T-helper 1 cell (primary cell): ENCODE measurements around the gene PSMB2.
A peak's percentile ranks its signal among the peaks of the same experiment; 100 is the strongest.
"Not testable (repeated sequence)": the region's sequence is repeated elsewhere in the genome, so short reads cannot be mapped to it uniquely, and the experiment has no call there.

Source experiments
- DNase-seq, 5 donors: peaks; one replicate each; pipeline ENCODE4 v3.0.0-alpha.2; 2012 to 2020

Gene PSMB2

GRCh38 chr1:35591211-35591610 is 50.1 kb downstream of the PSMB2 start:
- DNase-seq: no peak

DNA sequence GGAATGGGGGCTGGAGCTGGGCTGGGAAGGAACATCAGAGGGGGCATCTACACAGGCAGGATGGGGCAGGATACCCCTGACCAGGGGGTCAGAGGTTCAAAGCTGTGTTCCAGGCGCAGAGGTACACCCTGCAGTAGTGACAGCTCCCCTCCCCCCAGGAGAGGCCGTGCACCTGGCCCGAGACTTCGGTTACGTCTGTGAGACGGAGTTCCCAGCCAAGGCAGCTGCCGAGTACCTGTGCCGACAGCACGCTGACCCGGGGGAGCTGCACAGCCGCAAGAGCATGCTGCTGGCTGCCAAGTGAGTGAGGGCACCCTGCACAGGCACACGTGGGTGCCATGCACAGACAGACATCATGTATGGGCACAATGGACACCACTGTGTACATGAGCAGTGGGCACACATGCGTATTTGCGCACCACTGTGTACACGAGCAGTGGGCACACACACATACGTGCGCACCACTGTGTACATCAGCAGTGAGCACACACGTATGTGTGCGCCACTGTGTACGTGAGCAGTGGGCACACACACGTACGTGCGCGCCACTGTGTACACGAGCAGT is 50.8 kb downstream of the PSMB2 start:
- no peak for DNase-seq

DNA sequence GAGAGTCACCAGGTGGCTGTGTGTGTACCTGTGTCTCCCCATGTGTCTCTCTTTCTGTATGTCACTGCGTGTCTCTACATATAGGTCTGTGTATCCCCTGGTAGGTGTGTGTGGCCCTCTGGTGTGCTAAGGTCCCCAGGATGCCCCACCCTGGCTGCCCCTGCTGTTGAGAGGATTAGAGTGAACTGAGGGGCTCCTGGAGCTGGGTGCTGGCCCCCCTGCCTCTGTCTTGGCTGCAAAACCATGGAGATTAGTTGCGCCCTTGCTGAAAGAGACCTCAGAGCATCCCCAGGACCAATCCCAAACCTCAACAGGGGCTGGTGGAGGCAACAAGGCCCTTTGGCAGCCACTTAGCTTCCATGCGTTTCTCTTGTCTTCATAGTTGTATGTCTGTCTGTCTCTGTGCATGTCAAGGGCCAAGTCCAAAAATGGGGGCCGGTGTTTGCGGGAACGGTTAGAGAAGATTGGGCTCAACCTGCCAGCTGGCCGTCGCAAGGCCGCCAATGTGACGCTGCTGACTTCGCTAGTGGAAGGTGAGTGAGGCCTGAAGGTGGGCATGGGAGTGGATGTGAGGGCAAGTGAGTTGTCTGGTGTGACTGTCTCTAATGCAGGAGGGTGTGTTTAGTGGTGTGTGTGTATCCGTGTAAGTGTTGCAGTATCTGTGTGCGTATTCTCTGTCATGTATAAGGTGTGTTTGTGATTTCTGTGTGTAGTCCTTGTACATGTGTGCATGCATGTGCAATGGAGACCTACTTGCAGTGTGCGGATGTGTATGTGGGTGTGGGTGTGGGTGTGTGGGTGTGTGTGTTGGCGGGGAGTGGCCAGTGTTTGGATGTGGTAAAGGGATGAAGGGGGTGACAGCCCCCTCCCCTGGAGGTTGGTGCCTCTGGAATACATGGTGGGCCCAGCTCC is 51.6 kb downstream of the PSMB2 start:
- no peak for DNase-seq

GRCh38 chr1:35588197-35588910 is 53.0 kb downstream of the PSMB2 start:
- DNase-seq: no peak

- DNase-seq: no peak
These were observed 53.6 kb downstream of the PSMB2 start for GRCh38 chr1:35587736-35588135.

GRCh38 chr1:35586808-35587207 is 54.5 kb downstream of the PSMB2 start:
- DNase-seq: no peak

DNA sequence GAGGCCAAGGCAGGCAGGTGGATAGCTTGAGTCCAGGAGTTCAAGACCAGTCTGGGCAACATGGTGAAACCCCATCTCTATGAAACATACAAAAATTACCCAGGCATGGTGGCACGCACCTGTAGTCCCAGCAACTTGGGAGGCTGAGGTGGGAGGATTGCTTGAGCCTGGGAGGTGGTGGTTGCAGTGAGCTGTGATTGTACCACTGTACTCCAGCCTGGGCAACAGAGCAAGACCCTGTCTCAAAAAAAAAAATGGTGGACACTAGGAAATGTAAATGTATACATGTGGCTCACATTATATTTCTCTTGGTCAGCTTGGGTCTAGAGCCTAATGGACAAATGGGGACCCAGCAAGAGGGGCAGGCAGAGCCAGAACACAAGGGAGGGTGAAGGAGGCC is 55.5 kb downstream of the PSMB2 start:
- DNase-seq: not testable (repeated sequence)

GRCh38 chr1:35585281-35585680 is 56.0 kb downstream of the PSMB2 start:
- no peak for DNase-seq

GRCh38 chr1:35581621-35582020 is 59.7 kb downstream of the PSMB2 start:
- DNase-seq: not testable (repeated sequence)

DNA sequence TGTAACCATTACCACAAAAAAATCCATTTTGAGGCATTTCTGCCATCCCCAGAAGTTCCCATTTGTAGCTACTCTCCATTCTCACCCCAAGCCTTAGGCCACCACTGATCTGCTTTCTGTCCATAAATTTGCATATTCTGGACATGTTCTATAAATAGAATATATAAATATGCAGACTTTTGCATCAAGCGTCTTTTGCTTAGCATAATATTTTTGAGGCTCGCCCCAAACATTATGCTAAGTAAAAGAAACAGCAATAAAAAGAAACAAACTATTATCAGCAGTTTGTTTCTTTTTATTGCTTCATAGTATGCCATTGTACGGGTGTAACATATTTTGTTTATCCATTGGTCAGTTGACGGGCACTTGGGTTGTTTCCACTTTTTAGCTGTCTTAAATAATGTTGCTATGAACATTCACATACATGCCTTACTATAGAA is 60.4 kb downstream of the PSMB2 start:
- DNase-seq: no peak

DNA sequence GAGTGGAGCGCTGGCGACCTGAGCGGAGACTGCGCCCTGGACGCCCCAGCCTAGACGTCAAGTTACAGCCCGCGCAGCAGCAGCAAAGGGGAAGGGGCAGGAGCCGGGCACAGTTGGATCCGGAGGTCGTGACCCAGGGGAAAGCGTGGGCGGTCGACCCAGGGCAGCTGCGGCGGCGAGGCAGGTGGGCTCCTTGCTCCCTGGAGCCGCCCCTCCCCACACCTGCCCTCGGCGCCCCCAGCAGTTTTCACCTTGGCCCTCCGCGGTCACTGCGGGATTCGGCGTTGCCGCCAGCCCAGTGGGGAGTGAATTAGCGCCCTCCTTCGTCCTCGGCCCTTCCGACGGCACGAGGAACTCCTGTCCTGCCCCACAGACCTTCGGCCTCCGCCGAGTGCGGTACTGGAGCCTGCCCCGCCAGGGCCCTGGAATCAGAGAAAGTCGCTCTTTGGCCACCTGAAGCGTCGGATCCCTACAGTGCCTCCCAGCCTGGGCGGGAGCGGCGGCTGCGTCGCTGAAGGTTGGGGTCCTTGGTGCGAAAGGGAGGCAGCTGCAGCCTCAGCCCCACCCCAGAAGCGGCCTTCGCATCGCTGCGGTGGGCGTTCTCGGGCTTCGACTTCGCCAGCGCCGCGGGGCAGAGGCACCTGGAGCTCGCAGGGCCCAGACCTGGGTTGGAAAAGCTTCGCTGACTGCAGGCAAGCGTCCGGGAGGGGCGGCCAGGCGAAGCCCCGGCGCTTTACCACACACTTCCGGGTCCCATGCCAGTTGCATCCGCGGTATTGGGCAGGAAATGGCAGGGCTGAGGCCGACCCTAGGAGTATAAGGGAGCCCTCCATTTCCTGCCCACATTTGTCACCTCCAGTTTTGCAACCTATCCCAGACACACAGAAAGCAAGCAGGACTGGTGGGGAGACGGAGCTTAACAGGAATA is 64.0 kb downstream of the PSMB2 start:
- peak in 4 of 5 donors; percentile 41 to 84 (median 45) for DNase-seq

- not testable (repeated sequence) for DNase-seq
These were observed 64.6 kb downstream of the PSMB2 start for GRCh38 chr1:35576766-35577070.

DNA sequence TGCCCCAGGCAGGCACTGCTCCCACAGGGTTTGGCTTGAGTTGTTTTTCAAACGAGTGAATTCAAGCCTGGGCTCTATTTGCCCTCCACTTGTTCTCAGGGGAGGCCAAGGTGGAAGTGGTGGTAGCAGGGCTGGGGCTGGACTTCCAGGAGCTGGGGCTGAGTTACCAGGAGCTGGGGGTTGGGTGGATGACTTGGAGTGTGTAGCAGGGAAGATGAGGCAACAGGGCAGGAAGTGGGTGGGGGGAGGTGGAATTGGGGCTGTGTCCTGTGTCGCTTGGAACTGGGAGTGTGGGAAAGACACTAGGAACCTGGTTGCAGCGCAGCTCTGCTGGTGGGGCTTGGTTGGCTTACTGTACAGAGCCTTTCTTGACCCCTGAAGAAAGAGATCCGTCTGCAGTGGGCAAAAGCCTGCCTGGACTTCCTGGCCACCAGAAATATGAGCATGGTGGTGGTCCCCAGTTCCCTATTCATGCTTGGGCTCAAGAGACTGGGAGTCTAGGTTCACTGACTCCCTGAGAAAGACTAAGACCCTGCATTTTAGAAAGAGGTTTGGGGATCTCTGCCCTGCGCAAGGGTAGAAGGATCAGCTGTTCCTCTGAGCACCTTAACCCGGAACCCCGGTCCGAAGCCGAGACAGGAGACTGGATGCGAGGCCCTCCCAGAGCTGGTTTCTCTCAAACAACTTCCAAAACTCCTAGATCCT is 65.1 kb downstream of the PSMB2 start:
- peak in 1 of 5 donors; percentile 25 for DNase-seq

GRCh38 chr1:35575416-35575958 is 65.8 kb downstream of the PSMB2 start:
- no peak for DNase-seq

DNA sequence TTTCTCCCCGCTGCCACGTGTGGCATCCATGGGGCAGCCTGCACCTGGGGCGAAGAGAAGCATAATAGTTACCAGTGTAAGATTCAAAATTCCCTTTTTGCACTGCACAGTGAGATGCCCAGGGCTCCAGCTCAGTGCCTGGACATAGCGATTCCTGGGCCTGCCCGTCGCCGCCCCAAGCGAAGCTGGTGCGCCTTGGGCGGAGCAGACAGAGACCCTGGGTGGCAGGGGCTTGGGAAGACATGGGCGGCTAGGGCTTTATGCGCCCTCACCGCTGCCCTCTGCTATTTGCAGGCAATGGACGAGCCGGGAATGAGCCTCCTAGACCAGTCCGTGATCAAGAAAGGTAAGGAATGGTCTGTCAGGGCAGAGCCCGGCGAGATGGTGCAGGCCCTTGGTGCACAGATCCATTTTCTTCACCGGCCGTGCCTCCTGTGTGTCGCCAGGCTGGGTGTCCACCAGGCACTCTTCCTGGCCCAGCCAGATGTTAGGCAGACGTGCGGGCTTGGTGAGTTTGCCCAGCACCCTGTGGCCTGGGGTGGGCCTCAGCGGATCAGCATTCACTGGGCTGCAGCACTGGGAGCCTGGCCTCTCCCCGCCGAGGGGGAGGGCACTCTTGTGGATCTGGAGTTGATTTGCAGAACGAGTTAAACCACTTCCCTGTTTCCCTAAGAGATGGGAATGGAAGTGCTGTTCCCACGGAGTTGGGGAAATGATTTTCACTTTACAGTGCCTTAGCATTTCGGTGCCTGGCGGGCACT is 66.5 kb downstream of the PSMB2 start:
- DNase-seq: no peak

GRCh38 chr1:35574125-35574654 is 67.1 kb downstream of the PSMB2 start:
- no peak for DNase-seq

- no peak for DNase-seq
These were observed 67.9 kb downstream of the PSMB2 start, which contains the start of gene TFAP2E for GRCh38 chr1:35573198-35574124. Gene TFAP2E (plus strand): TSS chr1:35573314. CDS start chr1:35573578, 264 bp downstream.

- no peak for DNase-seq
These were observed 69.0 kb downstream of the PSMB2 start for GRCh38 chr1:35572296-35572695.

GRCh38 chr1:35571263-35571662 is 70.1 kb downstream of the PSMB2 start:
- no peak for DNase-seq
